Endothelial cell of umbilical vein (primary cell): ENCODE data around the gene MIGA1. TPM values are rescaled to one million over a fixed set of nuclear protein-coding genes. Genes with fewer than 3 reads are reported as not detected.

Experiments used
- BruUV-seq: library from RNA; stranded (reverse); fragments of 400-500 nt; replicated peaks from 2 replicates; lab custom pipeline; 2021; lab: Mats Ljungman, UMichigan
- CTCF ChIA-PET: fragments of 300-600, 350-600 bp; sonication (Branson Sonifier 250); formaldehyde crosslinking; loops from one replicate; lab custom pipeline; 2021; ENCODE audit warnings: antibody characterized with exemption, inconsistent platforms; lab: Charles Lee
- POLR2A ChIA-PET: fragments of 300-600, 350-600 bp; sonication (Branson Sonifier 250); formaldehyde crosslinking; loops from one replicate; lab custom pipeline; 2021; ENCODE audit warnings: antibody characterized with exemption, inconsistent platforms; lab: Charles Lee
- DNase-seq: peaks from one replicate; pipeline ENCODE4 v3.0.0-alpha.2; 2011; ENCODE audit warnings: low read depth, low spot score
- FAIRE-seq: peaks from 2 replicates; lab custom pipeline; 2011; peaks lifted over from hg19 to GRCh38; lab: Jason Lieb, UNC
- H2AFZ ChIP-seq: 2 replicates; pipeline ENCODE4 v1.6.0; 2012; ENCODE audit warnings: low read depth, low read length, control low read depth, inconsistent platforms
- H3K27ac ChIP-seq: 2 replicates; pipeline ENCODE4 v1.5.1; 2011; ENCODE audit warnings: low read depth, mild to moderate bottlenecking, control low read depth, low read length, moderate library complexity; ENCODE audit not compliant: insufficient read depth
- H3K27me3 ChIP-seq, 2 experiments: 2 replicates each; pipeline versions ENCODE4 v1.6.0 to v1.6.1; 2011; ENCODE audit warnings: low read length in 2 of 2, mixed read lengths in 1 of 2; ENCODE audit not compliant: control insufficient read depth in 2 of 2, insufficient read depth in 2 of 2
- H3K36me3 ChIP-seq, 2 experiments: 2 replicates in 1 of 2; 3 replicates in 1 of 2; pipeline ENCODE4 v1.5.1; 2011; ENCODE audit warnings: low read length in 2 of 2, mild to moderate bottlenecking in 1 of 2, moderate library complexity in 1 of 2; ENCODE audit not compliant: control insufficient read depth in 2 of 2, insufficient read depth in 2 of 2; ENCODE audit errors: extremely low read depth in 1 of 2
- H3K4me1 ChIP-seq: 3 replicates; pipeline ENCODE4 v1.5.1; 2011; ENCODE audit warnings: mild to moderate bottlenecking, low read length; ENCODE audit not compliant: control insufficient read depth, insufficient read depth; ENCODE audit errors: extremely low read depth
- H3K4me2 ChIP-seq: 2 replicates; pipeline ENCODE4 v1.6.1; 2011; ENCODE audit warnings: low read length, control low read depth, mixed read lengths; ENCODE audit not compliant: insufficient read depth
- H3K4me3 ChIP-seq, 3 experiments: fragments of 200-600 bp in 1 of 3; sonication (generic), shearing (Covaris generic) in 1 of 3; replicated peaks in 1 of 3; 2 replicates each; pipeline ENCODE4 v1.5.1; 2011 to 2016; ENCODE audit warnings: control low read depth in 3 of 3, low read length in 3 of 3, mild to moderate bottlenecking in 2 of 3, inconsistent platforms in 1 of 3, low read depth in 1 of 3, moderate library complexity in 1 of 3; ENCODE audit not compliant: insufficient read depth in 1 of 3
- H3K79me2 ChIP-seq: 2 replicates; pipeline ENCODE4 v1.6.0; 2012; ENCODE audit warnings: low read length, inconsistent platforms; ENCODE audit not compliant: control insufficient read depth, insufficient read depth
- H3K9ac ChIP-seq: replicated peaks from 2 replicates; pipeline ENCODE3; 2011; ENCODE audit warnings: low read length, control low read depth; ENCODE audit not compliant: insufficient read depth; ENCODE audit errors: extremely low read depth
- H3K9me1 ChIP-seq: replicated peaks from 3 replicates; pipeline ENCODE4 v1.6.0; 2011; ENCODE audit warnings: mild to moderate bottlenecking, low read length; ENCODE audit not compliant: control insufficient read depth, insufficient read depth; ENCODE audit errors: extremely low read depth
- H3K9me3 ChIP-seq: replicated peaks from 2 replicates; pipeline ENCODE4 v1.5.1; 2012; ENCODE audit warnings: low read length, inconsistent platforms; ENCODE audit not compliant: control insufficient read depth, insufficient read depth
- H4K20me1 ChIP-seq: replicated peaks from 2 replicates; pipeline ENCODE3; 2011; ENCODE audit warnings: mild to moderate bottlenecking, low read length; ENCODE audit not compliant: control insufficient read depth, insufficient read depth; ENCODE audit errors: extremely low read depth
- CTCF ChIP-seq, 2 donors: IDR thresholded peaks; 1 replicate in 1 of 2; 2 replicates in 1 of 2; pipeline ENCODE4 v1.5.1; 2011; ENCODE audit warnings: low read length in 2 of 2, mild to moderate bottlenecking in 2 of 2, moderate library complexity in 2 of 2, control low read depth in 1 of 2, inconsistent platforms in 1 of 2, low read depth in 1 of 2; ENCODE audit not compliant: insufficient read depth in 1 of 2; ENCODE audit errors: extremely low read depth in 1 of 2
- EZH2 ChIP-seq: IDR thresholded peaks from 2 replicates; pipeline ENCODE4 v1.6.1; 2012; ENCODE audit warnings: borderline replicate concordance, low read depth, mild to moderate bottlenecking, moderate library complexity, low read length, inconsistent platforms; ENCODE audit not compliant: severe bottlenecking
- FOS ChIP-seq: IDR thresholded peaks from 2 replicates; pipeline ENCODE4 v1.6.1; 2011; ENCODE audit warnings: mild to moderate bottlenecking, low read length, moderate library complexity, borderline replicate concordance; ENCODE audit not compliant: insufficient read depth
- GATA2 ChIP-seq: IDR thresholded peaks from 2 replicates; pipeline ENCODE4 v1.7.0; 2011; ENCODE audit warnings: low read depth, mild to moderate bottlenecking, moderate library complexity, mixed read lengths, low read length; ENCODE audit not compliant: insufficient read length, insufficient read depth
- JUN ChIP-seq: IDR thresholded peaks from 2 replicates; pipeline ENCODE4 v1.6.1; 2011; ENCODE audit warnings: borderline replicate concordance, low read depth; ENCODE audit not compliant: insufficient read length, insufficient read depth
- MAX ChIP-seq: IDR thresholded peaks from 2 replicates; pipeline ENCODE4 v1.6.1; 2011; ENCODE audit not compliant: insufficient read depth, insufficient read length
- MYC ChIP-seq: IDR thresholded peaks from one replicate; pipeline ENCODE4 v1.6.1; 2011; ENCODE audit warnings: mild to moderate bottlenecking, low read depth, low read length
- POLR2A ChIP-seq: IDR thresholded peaks from 2 replicates; pipeline ENCODE4 v1.6.1; 2012; ENCODE audit warnings: low read depth, mild to moderate bottlenecking, control low read depth, low read length
- POLR2AphosphoS5 ChIP-seq: IDR thresholded peaks from 2 replicates; pipeline ENCODE4 v1.6.1; 2012; ENCODE audit warnings: low read depth, mild to moderate bottlenecking, control low read depth, low read length, moderate library complexity; ENCODE audit not compliant: insufficient read depth
- dilution Hi-C: fragments of 300-500 bp; cut with MboI; formaldehyde crosslinking; loops from one replicate; pipeline ENCODE4 v1.15.0; 2019; ENCODE audit warnings: low sequenced_read_pairs; ENCODE audit not compliant: extremely low pct_ligation_motif_present
- intact Hi-C: fragments of 100-400 bp; cut with micrococcal nuclease; formaldehyde crosslinking; loops from one replicate; pipeline ENCODE4 v1.10.0; 2022
- polyA plus RNA-seq, 4 experiments: library from polyadenylated mRNA; depleted of rRNA in 3 of 4; stranded (reverse) in 3 of 4; unstranded in 1 of 4; fragments of >200 nt; gene quantifications; 2 replicates each; pipeline versions ENCODE4 v1.2.1 to v1.2.3, GENCODE V29; 2011 to 2012; ENCODE audit warnings: missing spikeins in 1 of 4
- total RNA-seq: library from RNA; stranded (reverse); gene quantifications from 2 replicates; pipeline ENCODE4 v1.2.3, GENCODE V29; 2021

The MIGA1 gene
- total and polyA plus RNA-seq, 2 donors (not counting 3 experiments of a cell fraction or from before 2014, with no cell fraction given) = 2.8 to 14.6 TPM

- POLR2A ChIA-PET = no interaction called here
- dilution Hi-C loops = no loop called here
- no TSS peak for BruUV-seq
These were observed 40.2 kb upstream of the MIGA1 start for GRCh38 chr1:77739235-77739634.

More at GRCh38 chr1:77739235-77739634, 40.2 kb upstream of the MIGA1 start:
- no peak overlapping the region for H3K4me2 ChIP-seq
- no peak overlapping the region for H2AFZ ChIP-seq
- intact Hi-C loops = no loop called here
- no peak for FAIRE-seq
- no peak overlapping the region for H3K9ac ChIP-seq
- H3K79me2 ChIP-seq = peaks cover 16% of the 10 kb centered on the region
- H3K27me3 ChIP-seq = no peaks in the 10 kb centered on the region
- TF ChIP-seq GATA2 (no peak), MYC (no peak), CTCF (IDR thresholded peaks at IDR 0.05; ENCODE audit: extremely low read depth in 1 of 2, insufficient read depth in 1 of 2, low read depth in 1 of 2, low read length in 2 of 2) (no peak), MAX (no peak), POLR2AphosphoS5 (no peak), POLR2A (no peak), JUN (no peak), EZH2 (no peak), FOS (no peak)
- H3K4me3 ChIP-seq = no peak overlapping the region
- H3K9me1 ChIP-seq = no peaks in the 10 kb centered on the region
- no peak overlapping the region for H3K27ac ChIP-seq
- H3K9me3 ChIP-seq = no peaks in the 10 kb centered on the region
- H3K36me3 ChIP-seq = peaks cover 0 to 2% of the 10 kb centered on the region in 2 experiments
- H4K20me1 ChIP-seq = no peaks in the 10 kb centered on the region
- CTCF ChIA-PET = interaction anchor here (1.1 kb wide), 1 partner anchor 16 kb away, joined by 3 read pairs; no protein-coding TSS in a partner anchor
- DNase-seq = no peak
- no peaks in the 10 kb centered on the region for H3K4me1 ChIP-seq
